ENCODE results near the gene SEMA6B.

- TF ChIP-seq EZH2phosphoT487 (IDR thresholded peaks at IDR 0.05; ENCODE audit: low read depth, severe bottlenecking, unreplicated experiment) (no peak), CTCF (IDR thresholded peaks at IDR 0.05; ENCODE audit: poor library complexity) (no peak)
Measured at GRCh38 chr19:4566402-4567051, 7.0 kb upstream of the SEMA6B start.

All from hepatocyte (in vitro differentiated cells).